ENCODE measurements around the gene NTNG2.
"Not testable (repeated sequence)": the region's sequence is repeated elsewhere in the genome, so short reads cannot be mapped to it uniquely, and the experiment has no call there.

The NTNG2 gene

GRCh38 chr9:132161743-132162184 lies at the start of gene NTNG2:
Gene NTNG2 (plus strand): TSS chr9:132162058. CDS start chr9:132166832, 4,774 bp downstream.
- DNase-seq, result no peak

DNA sequence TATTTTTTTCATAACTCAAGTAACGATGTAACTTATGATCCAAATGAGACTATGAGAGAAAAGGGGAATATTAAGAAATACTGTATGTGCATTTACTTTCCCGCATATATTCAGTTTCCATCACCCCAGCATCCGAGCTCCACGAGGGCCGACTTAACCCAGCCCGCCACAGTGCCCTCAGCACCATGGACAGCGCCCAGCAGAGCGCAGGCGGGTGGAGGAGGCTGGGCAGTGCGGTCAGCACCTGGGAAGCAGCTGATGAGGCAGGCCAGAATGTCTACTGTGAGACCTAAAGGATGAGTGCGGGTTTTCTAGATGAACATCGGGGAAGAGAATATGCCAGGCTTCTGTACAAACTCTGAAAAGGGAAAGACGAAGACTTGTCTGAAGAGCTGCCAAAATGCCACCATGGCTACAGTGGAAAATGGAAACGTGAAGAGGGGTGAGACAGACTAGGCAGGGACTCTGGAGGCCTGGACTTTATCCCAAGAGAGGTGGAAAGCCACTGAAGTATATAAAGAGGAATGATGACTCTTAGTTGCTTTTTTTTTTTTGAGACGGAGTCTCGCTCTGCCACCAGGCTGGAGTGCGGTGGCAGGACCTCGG lies 47.7 kb upstream of the NTNG2 start:
- no peak for DNase-seq

DNA sequence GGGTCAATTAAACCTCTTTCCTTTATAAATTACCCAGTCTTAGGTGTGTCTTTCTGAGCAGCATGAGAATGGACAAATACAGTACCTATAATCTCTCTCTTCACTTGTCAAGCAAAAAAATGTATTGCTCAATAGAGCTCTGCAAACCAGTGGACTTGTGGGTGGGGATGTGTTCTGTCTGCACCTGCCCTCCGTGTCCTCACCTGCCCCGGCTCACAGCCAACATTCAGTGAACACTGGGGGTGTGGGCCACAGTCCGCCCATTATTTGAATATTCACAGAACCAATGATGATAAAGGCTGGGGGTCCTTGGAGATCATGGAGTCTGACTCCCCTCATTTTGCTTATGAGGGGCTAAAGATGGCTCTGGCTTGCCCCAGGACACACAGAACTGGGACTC lies 45.3 kb upstream of the NTNG2 start:
- DNase-seq, result no peak

- no peak for DNase-seq
Observed at GRCh38 chr9:132117694-132118093, 44.2 kb upstream of the NTNG2 start.

DNA sequence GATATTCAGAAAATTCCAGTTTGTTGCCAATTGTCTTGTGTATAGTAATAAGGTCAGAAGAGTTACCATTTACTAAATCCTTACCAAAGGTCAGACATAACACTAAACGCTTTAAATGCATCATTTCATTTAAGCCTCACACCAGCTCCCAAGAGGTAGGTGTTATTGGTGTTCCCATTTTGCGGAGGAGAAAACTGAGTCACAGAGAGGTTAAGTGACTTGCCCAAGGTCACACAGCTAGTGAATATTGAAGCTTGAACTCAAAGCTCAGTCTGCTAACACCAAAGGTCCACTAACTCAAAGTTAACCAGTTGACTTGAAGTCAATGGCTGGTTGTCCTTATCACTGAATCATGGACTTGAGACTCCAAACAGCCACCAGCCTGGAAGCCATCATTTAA lies 40.8 kb upstream of the NTNG2 start:
- no peak for DNase-seq

GRCh38 chr9:132124800-132125199 lies 37.1 kb upstream of the NTNG2 start:
- no peak for DNase-seq

GRCh38 chr9:132125361-132125760 lies 36.5 kb upstream of the NTNG2 start:
- DNase-seq, result no peak

GRCh38 chr9:132125944-132126679 lies 35.7 kb upstream of the NTNG2 start:
- DNase-seq, result no peak

GRCh38 chr9:132126680-132127236 lies 35.1 kb upstream of the NTNG2 start:
- DNase-seq, result no peak

DNA sequence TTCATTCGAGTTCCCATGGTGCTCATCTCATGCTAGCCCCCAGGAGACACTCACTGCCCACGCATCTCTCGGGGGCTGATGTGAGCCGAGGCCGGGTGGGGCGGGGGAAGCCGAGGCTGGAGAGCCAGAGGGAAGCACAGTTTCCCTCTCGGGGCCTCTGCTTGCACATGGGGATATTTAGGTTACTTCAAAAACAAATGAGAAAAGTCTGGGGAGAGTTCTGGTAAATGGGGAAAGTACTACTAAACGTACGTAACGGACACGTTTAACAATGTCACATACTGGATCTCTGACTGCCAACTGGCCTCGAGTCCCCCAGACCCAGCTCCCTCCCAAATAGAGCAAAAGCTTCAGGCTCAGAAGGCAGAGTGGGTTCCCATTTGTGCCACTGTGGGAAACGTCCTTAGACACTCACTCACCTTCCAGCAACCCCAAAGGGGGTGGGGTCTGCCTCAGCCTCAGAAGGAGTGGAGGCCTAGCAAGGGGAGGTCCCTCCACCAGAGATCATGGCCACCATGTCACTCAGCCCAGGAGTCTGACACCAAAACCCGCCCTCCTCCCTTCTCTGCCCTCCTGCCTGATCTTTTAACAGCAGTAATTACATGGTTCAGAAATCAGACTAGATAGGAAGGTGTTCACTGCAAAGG lies 33.8 kb upstream of the NTNG2 start:
- no peak for DNase-seq

GRCh38 chr9:132129535-132129934 lies 32.3 kb upstream of the NTNG2 start:
- DNase-seq, result no peak

DNA sequence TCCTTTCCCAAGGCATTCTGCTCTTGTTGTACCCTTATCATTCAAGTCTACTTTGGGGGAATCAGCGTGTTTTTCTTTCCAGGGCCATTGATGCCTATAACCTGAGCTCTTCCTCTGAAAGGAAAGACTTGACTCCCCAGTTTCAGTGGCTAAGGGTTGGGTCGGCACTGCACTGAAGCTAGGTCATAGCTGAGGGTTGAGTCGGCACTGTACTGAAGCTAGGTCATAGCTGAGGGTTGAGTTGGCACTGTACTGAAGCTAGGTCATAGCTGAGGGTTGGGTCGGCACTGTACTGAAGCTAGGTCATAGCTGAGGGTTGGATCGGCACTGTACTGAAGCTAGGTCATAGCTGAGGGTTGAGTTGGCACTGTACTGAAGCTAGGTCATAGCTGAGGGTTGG lies 27.8 kb upstream of the NTNG2 start:
- not testable (repeated sequence) for DNase-seq

GRCh38 chr9:132135456-132135855 lies 26.4 kb upstream of the NTNG2 start:
- no peak for DNase-seq

DNA sequence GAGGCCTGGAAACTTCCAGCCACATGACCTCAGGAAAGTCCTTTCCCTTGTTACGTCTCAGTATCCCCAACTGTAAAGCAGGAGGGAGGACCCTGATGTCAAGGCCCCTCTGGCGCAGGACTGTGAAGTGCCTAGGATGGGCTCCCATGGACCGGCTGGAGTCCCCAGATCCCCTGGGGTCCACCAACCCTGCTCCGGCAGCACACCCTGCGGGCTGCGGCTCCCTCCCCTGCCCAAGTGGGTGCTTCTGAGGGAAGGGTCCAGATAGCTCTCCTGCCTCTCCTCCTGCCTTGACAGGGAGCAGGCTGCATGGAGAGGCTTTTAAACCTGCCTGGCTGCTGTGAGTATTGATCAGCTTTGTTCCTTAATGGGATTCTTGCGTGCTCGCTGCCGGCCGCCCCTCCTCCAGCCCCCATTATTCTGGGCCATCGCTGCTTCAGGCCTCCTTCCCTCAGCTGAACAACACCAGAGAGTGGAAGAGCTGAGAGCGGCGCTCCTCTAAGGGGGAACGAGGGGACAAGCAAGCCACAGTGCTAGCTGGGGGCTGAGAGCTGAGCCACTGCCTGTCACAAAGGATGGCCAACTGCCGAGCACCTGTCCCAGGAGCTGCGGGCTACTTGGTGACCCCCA lies 25.6 kb upstream of the NTNG2 start:
- no peak for DNase-seq

DNA sequence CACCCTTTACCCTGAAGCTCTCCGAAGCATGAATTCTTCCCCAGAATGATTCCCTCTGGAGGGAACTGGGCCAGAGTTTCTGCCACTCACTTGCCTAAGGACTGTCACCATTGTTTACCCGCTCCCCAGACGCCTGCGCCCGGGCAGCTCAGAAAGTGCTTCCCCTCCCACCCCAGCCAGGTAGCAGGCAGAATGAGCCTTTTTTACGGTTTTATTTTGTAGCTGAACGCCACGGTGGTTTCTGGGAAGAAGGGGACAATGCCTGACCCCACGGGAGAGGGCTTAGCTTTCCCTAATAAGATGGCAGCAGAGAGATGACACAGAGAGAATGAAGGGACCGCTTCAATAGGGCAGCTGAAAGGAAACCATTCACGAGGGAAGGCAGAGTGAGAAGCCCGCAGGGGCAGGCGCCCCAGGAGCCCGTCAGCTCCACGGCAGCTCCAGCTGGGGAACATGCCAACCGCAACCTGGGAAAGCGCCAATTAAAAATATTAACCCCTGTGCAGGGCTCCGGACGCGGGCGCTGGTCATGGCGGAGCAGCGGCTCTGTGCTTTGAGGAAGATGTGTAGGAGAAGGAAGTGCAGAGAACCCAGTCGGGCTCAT lies 20.4 kb upstream of the NTNG2 start:
- DNase-seq, result peak; percentile 91

DNA sequence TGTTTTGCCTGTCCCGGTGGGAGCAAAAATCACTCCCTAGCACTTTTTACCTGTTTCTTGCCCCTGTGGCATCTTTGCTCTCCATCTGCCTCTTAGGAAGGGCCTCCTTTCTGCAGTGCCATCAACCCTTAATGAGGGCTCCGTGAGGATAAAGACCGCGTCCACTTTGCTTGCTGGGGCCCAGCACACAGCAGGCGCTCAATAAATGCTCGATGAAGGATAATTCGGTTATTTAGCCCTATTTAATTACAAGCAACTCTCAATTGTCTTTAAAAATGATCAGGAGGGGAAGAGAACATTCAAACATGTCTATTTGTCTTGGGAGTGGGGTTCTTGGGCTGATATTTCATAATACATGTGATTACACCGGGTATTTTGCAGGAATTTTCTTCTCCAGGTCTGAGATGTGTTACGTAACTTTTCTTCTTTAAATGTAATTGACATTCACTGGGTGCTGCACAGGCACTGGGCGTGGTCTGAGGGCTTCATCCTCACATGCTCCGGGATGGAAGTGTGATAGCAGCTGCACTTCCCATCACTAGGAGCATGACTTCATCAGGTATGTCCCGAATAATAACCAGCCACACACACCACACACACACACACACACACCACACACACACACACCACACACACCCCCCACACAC lies 19.8 kb upstream of the NTNG2 start:
- DNase-seq, result peak; percentile 51

GRCh38 chr9:132142924-132143323 lies 18.9 kb upstream of the NTNG2 start:
- no peak for DNase-seq

GRCh38 chr9:132143359-132143758 lies 18.5 kb upstream of the NTNG2 start:
- DNase-seq, result no peak

GRCh38 chr9:132144708-132145365 lies 17.0 kb upstream of the NTNG2 start:
- DNase-seq, result no peak

- DNase-seq, result no peak
Observed at GRCh38 chr9:132146039-132146438, 15.8 kb upstream of the NTNG2 start.

DNA sequence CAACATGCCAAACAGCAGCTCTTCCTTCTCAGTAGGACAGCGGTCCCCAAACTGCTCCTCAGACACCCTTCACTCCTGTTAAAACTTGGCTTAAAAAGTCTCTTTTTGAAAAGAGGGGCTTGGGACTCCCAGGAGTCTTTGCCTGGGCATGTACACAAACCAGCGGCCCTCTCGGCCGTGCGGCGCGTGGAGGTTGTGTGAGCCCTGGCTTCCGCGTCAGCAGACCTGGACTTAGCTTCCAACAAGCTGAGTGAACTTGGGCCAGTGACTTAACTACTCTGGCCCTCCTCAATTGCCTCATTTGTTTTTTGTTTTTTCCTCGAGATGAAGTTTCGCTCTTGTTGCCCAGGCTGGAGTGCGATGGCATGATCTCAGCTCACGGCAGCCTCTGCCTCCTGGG lies 15.3 kb upstream of the NTNG2 start:
- no peak for DNase-seq

DNA sequence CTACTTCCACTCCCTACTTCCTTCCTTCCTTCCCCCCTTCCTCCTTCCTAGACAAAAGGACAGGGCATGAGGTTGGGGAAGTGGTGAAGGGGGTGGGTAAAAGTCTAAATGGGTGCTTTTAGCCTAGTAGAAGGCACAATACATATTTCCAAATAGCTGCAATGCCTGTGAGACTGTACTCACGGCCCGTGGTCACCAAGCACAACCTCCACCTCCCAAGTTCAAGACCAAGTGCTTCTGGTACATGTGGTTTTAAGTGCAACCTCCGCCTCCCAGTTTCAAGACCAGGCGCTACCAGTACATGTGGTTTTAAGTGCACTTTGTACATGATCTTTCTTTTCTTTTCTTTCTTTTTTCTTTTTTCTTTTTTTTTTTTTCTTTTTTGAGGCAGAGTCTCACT lies 14.5 kb upstream of the NTNG2 start:
- DNase-seq, result no peak
